HG02870 (cell line): Measurements from ENCODE around the gene MIR17HG.
"Not testable (repeated sequence)": the region's sequence is repeated elsewhere in the genome, so short reads cannot be mapped to it uniquely, and the experiment has no call there.

Source experiments
- ATAC-seq: cut with Tn5 transposase; IDR thresholded peaks from one replicate; pipeline ENCODE4 v1.9.1; 2021; ENCODE audit warnings: mild to moderate bottlenecking, moderate library complexity; ENCODE audit not compliant: unreplicated experiment

MIR17HG gene

DNA sequence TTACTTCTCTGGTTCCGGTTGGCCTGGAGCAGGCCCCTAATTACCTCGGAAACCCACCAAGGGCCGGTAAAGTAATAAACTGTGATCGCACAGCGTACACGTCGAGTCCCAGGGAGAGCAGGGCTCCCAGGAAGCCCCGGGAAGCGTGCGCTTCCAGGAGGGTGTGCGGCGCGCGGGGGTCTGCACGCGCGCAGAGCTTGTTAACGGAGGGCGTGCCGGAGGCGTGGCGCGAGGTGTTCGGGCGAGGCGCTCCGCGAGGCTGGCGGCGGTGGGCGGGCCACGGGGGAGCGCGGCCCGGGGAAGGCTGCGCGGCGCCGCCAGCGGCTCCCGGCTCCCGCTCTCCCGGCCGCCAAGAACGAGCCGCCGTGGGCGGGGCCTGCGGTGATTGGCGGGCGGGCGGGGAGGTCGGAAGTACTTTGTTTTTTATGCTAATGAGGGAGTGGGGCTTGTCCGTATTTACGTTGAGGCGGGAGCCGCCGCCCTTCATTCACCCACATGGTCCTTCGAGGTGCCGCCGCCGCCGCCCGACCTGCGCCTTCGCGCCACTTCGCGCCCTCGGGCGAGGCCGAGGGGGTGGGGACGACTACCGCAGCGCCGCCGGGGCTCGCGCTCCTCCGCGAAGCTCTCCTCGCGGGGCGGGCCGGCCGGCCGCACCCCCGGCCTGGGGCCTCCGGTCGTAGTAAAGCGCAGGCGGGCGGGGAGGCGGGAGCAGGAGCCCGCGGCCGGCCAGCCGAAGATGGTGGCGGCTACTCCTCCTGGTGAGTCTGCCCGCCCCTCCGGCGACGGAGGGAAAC is at the start of gene MIR17HG:
MIR17HG (plus strand) TSS at position 486 of the 794 bp plus-strand sequence.
- ATAC-seq: peak; percentile 46

GRCh38 chr13:91298060-91298459 is 49.4 kb upstream of the MIR17HG start:
- ATAC-seq: no peak

DNA sequence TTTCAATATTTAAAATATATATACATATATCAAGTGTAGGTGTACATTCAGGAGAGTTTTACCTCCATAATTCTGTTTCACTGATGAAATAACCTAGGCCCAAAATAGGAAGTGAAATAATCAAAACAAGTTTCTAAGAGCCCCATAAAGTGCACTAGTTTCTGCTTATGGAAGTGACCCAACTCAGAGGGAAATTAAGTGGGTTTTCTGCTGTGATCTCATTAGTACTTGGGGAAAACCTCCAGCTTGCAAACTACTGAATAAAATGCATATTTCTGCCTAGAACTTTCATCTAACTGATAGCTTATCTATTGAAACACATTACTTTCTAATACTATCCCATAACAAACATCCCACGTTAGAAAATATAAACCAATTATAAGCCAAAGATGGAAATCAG is 45.4 kb upstream of the MIR17HG start:
- ATAC-seq: peak; percentile 95

- no peak for ATAC-seq
These were observed 44.5 kb upstream of the MIR17HG start for GRCh38 chr13:91303031-91303430.

DNA sequence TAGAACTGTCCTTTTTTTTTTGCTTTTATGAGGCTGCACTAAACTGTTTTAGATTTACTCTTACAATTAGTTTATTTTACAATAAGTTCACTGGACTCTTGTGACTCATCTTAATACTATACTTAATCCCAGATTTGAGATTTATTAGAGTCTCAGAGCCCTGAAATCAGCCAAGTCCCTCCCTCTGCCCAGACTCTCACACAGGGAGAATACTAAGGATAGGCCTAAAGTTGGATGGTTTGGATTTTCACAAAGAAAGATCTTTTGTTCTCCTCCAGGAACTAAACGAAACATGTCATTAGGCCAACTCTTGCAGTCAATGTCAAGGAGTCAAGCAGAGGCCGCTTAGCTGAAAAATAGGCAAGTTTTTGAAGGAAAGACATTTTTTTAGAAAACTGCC is 42.7 kb upstream of the MIR17HG start:
- ATAC-seq: no peak

DNA sequence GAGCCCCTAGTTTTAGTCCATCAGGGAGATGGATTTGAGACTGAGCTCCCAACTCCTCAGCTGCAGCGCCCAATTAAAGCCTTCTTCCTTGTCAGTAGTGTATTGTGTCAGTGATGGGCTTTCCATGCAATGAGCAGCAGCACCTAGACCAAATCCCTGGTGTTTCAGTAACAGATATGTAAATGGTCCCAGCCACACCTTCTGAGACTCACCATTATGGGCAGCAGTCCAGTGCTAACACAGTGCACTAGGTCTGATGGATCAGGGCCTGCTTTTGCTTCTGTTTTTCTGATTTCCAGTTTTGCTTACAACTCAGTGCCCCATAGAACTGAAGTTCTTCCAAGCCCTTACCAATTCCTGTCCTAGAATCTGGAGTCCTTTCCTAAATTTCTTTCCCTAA is 41.8 kb upstream of the MIR17HG start:
- ATAC-seq: no peak

DNA sequence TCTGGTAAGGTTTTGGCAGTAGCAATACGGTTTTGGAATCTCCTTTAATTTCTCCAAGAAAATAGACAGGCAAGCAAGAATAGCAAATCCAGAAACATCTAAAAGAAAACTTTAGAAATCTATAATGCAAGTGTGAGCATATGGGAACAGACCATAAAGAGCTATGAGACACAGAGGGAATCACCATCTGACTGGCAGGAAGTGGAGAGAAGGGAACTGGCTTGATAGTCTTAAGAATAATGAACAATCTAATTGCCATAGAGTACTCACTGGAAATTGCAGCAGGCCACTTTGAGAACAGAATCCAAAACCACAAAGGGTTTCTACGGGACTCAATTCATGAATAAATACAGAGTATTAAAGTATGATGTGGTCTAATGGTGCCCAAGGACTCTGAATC is 39.6 kb upstream of the MIR17HG start:
- ATAC-seq: no peak

GRCh38 chr13:91308299-91308698 is 39.2 kb upstream of the MIR17HG start:
- peak; percentile 36 for ATAC-seq

- ATAC-seq: no peak
These were observed 36.0 kb upstream of the MIR17HG start for GRCh38 chr13:91311491-91311890.

GRCh38 chr13:91312324-91312723 is 35.2 kb upstream of the MIR17HG start:
- peak; percentile 61 for ATAC-seq

DNA sequence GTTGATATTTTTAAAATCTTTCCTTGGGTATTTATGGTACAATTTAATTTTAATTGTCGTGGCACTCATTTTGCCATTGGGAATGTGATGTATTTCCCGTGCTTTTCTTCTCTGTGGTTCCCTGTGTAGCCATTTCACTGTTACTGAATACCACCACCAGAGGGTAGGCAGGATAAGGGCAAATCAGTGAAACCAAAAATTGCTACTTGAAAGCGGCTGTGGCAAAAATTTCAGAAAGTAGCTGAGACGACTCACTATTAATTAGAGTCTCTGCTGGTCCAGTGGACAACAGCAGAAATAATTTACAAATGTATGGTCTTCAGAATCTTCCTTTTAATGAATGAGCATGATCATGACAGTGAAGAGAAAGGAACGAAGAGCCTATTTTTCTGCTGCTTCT is 34.4 kb upstream of the MIR17HG start:
- ATAC-seq: peak; percentile 62

- no peak for ATAC-seq
These were observed 33.9 kb upstream of the MIR17HG start for GRCh38 chr13:91313581-91313980.

DNA sequence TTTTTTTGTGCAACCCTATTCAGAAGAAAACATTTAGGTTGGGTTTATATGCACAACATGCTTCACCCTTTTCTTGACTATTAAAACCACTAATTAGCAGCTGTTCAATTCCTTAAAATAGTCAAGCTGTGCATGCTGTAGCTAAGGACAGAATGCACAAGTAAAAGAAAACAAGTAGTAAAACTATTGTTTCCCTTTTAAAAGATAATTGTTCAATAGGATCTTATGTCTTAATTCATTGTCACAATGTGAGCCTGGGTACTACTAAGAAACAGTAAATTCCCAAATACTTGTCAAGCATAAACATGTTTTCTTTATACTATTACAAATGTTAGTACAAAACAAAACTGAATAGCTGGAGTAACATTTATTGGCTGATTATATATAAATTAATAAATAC is 32.6 kb upstream of the MIR17HG start:
- ATAC-seq: no peak

DNA sequence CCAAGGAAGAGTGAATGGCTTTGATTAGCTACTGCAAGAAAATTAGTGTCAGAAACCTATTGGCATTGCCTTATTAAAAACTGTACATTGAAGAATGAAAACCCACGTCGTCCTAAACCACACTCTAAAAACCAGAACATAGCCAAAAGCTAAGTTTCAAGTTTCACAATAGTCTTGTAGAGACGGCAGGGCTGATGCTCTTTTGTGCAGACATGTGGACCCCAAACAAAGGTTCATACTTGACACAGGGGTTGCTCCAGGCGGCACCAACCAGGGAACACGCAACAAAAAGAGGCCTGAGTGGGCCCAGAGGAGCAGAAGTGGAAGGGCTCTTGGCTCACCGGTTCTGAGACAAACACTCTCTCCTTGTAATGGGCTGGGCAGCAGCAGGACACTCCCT is 28.6 kb upstream of the MIR17HG start:
- ATAC-seq: peak; percentile 62

DNA sequence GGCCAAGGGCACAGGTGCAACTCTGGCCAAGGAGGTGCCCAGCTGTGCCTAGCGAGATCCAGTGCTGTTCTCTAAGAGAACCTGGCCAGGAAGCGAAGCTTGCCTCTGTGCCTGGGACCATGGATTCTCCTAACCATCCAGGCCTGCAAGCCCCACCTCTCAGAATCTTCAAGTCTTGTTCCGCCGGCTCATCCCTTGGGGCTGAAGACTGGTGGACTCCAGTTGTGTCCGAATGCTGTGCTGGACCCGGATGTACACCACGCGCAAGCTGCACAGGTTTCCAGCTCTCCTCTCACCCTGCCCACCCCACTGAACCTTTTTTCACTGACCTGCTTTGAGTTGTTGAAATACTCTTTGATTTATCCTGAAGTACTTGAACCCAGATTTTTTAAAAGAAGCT is 27.5 kb upstream of the MIR17HG start:
- ATAC-seq: no peak

GRCh38 chr13:91320990-91321389 is 26.5 kb upstream of the MIR17HG start:
- ATAC-seq: not testable (repeated sequence)

DNA sequence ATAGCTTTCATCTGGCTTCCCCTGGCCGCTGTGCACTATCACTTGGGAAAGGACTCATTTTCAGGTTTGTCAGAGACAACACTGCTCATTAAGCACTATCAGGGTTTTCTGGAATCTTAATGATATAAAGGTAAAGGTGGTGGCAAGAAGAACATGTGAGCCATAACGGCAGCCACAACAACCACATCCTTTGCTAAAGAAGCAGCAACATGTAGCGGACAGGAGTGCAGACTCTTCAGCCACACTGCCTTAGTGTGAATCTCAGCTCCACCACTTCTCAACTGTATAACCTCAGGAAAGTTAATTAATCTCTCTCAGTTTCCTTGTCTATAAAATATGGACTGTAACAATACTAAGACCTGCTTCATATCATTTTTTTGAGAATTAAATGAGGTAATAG is 24.1 kb upstream of the MIR17HG start:
- ATAC-seq: peak; percentile 49

DNA sequence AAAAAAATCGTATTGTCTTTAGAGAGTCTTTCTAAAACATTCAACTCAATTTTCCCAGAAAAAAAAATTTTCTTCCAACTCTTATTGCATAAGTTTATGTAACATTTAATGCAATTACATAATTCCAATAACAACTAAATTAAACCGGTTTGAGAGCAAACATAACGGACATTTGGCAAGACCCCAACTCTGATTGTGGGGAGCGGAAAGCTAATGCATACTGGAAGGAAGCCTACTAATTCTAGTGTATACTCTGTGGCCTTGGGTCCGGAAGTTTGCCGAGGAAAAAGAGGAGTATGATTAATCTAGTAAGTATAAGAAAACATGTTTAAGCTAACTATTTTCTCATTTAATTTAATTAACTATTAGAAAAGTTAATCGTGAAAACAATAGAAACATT is 21.3 kb upstream of the MIR17HG start:
- no peak for ATAC-seq

GRCh38 chr13:91328726-91329125 is 18.8 kb upstream of the MIR17HG start:
- ATAC-seq: no peak

DNA sequence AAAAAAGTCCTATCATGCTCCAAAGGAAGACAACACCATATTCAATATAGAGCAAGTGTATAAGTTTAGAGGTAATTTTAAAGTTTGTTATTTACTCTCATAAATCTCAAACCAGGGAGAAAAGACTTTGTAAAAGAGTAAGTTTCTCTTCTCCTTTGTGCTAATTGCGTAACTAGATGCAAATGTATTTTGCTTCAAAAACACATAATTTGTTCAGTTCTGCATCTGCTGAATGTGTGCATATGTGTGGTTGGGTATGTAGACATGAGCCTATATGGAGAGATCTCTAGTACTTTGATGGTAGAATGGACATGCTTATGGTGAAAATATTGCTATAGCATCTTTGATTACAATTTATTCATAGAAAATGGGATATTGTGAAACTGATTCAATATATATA is 17.8 kb upstream of the MIR17HG start:
- peak; percentile 41 for ATAC-seq

DNA sequence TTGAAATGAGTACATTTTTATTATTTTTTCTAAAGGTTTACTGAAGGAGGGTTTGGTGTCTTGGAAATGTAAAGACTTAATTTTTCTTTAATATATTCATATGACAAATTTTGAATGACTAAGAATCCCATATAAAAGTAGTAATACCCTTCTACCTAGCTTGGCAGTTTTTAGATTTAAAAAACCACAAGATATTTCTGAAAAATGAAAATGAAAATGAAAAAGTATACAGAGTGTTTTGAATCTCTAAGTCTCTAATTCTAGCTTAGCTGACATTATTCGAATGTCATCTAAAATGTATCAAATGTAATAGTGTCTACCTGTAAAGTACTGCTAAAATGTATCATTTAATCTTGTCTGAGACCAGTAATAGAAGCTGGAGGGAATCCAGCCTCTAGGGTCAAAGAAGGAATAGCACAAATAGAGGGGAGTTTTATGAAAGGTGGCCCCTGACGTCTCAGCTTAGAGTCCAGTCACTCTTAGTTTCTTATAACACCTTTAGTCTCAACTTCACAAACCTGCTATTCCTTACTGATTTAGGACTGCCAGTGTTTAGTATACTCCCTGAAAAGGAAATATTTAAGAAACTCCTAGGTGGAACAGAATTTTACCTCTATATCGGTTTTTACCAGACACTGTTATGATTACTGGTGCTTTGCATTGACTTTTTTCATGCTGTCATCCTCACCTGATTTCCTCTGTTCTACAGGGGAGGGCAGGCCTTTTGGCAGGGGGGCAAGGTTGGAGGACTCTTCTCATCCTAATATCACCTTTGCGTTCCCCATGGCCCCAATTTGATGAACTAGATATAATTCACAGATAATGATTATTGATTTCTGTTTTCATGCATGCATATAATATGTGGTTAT is 16.2 kb upstream of the MIR17HG start:
- peak; percentile 82 for ATAC-seq

- ATAC-seq: no peak
These were observed 1.4 kb upstream of the MIR17HG start for GRCh38 chr13:91346062-91346461.
